Measurements from ENCODE around the gene ATP2C2. TPM values are rescaled to one million over a fixed set of nuclear protein-coding genes. Genes with fewer than 3 reads are reported as not detected.

ATP2C2 gene
- total RNA-seq, 4 donors from 2014 or later, result 0.86 TPM; not detected in 3

- H3K4me3 ChIP-seq, result no peak overlapping the region
- H3K27me3 ChIP-seq, result no peaks in the 10 kb centered on the region
- H3K4me1 ChIP-seq, result peaks cover 13 to 46% (median 41%) of the 10 kb centered on the region in 4 donors
- peaks cover 0 to 4% (median 2%) of the 10 kb centered on the region in 4 donors for H3K36me3 ChIP-seq
- WGBS, result 74% methylated on average over 27 of the region's 27 CpGs
- H3K27ac ChIP-seq (replicated peaks in 1 of 4), result no peak overlapping the region
- H3K9me3 ChIP-seq, result no peaks in the 10 kb centered on the region
- TF ChIP-seq POLR2A (IDR thresholded peaks at IDR 0.05; ENCODE audit: low read depth) (no peak), CTCF (IDR thresholded peaks at IDR 0.05) (no peak), POLR2AphosphoS5 (IDR thresholded peaks at IDR 0.05) (no peak), EP300 (IDR thresholded peaks at IDR 0.05) (no peak)
- intact Hi-C loops (cut with DNase I), result no loop called here
- no peak for DNase-seq (ENCODE audit: extremely low spot score)
Observed at GRCh38 chr16:84507011-84507982, 139.0 kb downstream of the ATP2C2 start.

GRCh38 chr16:84508502-84508901, 140.2 kb downstream of the ATP2C2 start:
- 91% methylated on average over 8 of the region's 8 CpGs for WGBS
- Histone ChIP-seq H3K36me3 (no peaks in the 10 kb centered on the region), H3K9me3 (no peaks in the 10 kb centered on the region), H3K27ac (replicated peaks in 1 of 4) (no peak overlapping the region), H3K4me3 (no peak overlapping the region), H3K27me3 (no peaks in the 10 kb centered on the region), H3K4me1 (peaks cover 13 to 38% (median 32%) of the 10 kb centered on the region in 4 donors)
- intact Hi-C loops (cut with DNase I), result no loop called here
- no peak for DNase-seq (ENCODE audit: extremely low spot score)
- TF ChIP-seq CTCF (IDR thresholded peaks at IDR 0.05) (no peak), POLR2AphosphoS5 (IDR thresholded peaks at IDR 0.05) (no peak), POLR2A (IDR thresholded peaks at IDR 0.05; ENCODE audit: low read depth) (no peak)

GRCh38 chr16:84509032-84509950, 141.0 kb downstream of the ATP2C2 start:
- WGBS, result 74% methylated on average over 15 of the region's 20 CpGs
- Histone ChIP-seq H3K4me3 (no peak overlapping the region), H3K4me1 (peaks cover 8 to 31% (median 25%) of the 10 kb centered on the region in 4 donors), H3K9me3 (no peaks in the 10 kb centered on the region), H3K36me3 (no peaks in the 10 kb centered on the region), H3K27ac (replicated peaks in 1 of 4) (no peak overlapping the region), H3K27me3 (no peaks in the 10 kb centered on the region)
- intact Hi-C loops (cut with DNase I), result no loop called here
- TF ChIP-seq POLR2AphosphoS5 (IDR thresholded peaks at IDR 0.05), result no peak
- TF ChIP-seq CTCF (IDR thresholded peaks at IDR 0.05), result no peak
- no peak for TF ChIP-seq EP300 (IDR thresholded peaks at IDR 0.05)
- no peak for TF ChIP-seq POLR2A (IDR thresholded peaks at IDR 0.05; ENCODE audit: low read depth)
- DNase-seq (ENCODE audit: extremely low spot score), result no peak

GRCh38 chr16:84511180-84511800, 143.0 kb downstream of the ATP2C2 start:
- no peaks in the 10 kb centered on the region for H3K27me3 ChIP-seq
- no peak overlapping the region for H3K27ac ChIP-seq (replicated peaks in 1 of 4)
- peak overlapping the region in 2 of 4 donors; percentile 5 to 23 for H3K4me3 ChIP-seq
- intact Hi-C loops (cut with DNase I), result loop anchor here (1.0 to 5.0 kb wide), 2 partner anchors 111 to 216 kb away; no protein-coding TSS in a partner anchor
- no peaks in the 10 kb centered on the region for H3K9me3 ChIP-seq
- DNase-seq (ENCODE audit: extremely low spot score), result peak; percentile 96
- H3K36me3 ChIP-seq, result no peaks in the 10 kb centered on the region
- peaks cover 0 to 15% (median 11%) of the 10 kb centered on the region in 4 donors for H3K4me1 ChIP-seq
- WGBS, result 8% methylated on average over 21 of the region's 21 CpGs
- no peak for TF ChIP-seq EP300 (IDR thresholded peaks at IDR 0.05)
- TF ChIP-seq CTCF (IDR thresholded peaks at IDR 0.05), result peak; percentile 96 to 97 (median 97)
- TF ChIP-seq POLR2A (IDR thresholded peaks at IDR 0.05; ENCODE audit: low read depth), result no peak
- TF ChIP-seq POLR2AphosphoS5 (IDR thresholded peaks at IDR 0.05), result peak in 1 of 2 donors; percentile 69
